ENCODE measurements around the gene SNTG2. TPM values are rescaled to one million over a fixed set of nuclear protein-coding genes. Genes with fewer than 3 reads are reported as not detected.

The SNTG2 gene
- polyA plus RNA-seq, 3 donors: not detected

DNA sequence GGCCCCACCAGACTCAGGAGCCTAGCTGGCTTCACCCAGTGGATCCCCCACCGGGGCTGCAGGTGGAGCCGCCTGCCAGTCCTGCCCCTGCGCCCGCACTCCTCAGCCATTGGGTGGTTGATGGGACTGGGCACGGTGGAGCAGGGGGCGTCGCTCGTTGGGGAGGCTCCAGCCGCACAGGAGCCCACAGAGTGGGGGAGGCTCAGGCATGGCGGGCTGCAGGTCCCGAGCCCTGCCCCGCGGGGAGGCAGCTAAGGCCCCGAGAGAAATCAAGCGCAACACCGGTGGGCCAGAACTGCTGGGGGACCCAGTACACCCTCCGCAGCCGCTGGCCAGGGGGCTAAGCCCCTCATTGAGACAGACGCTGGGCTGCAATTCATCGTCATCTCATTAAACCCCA lies 184.0 kb downstream of the SNTG2 start:
- intact Hi-C loops (cut with micrococcal nuclease): no loop called here
- Mint-ChIP-seq H3K4me3 (no peak overlapping the region), H3K27ac (no peak overlapping the region), H3K36me3 (no peaks in the 10 kb centered on the region), H3K4me1 (no peaks in the 10 kb centered on the region), H3K9me3 (peaks cover 0 to 5% (median 0%) of the 10 kb centered on the region in 7 donors), H3K27me3 (ENCODE audit: low read depth in 3 of 3) (peaks cover 9 to 18% (median 12%) of the 10 kb centered on the region in 3 donors)
- no peak overlapping the region for H2AFZ ChIP-seq (ENCODE audit: insufficient read depth, low read depth, low read length, poor library complexity, severe bottlenecking)
- H3K9me3 ChIP-seq (replicated peaks in 1 of 2; ENCODE audit: control insufficient read depth in 1 of 2, insufficient read depth in 1 of 2, low read length in 2 of 2): no peaks in the 10 kb centered on the region
- 94% methylated on average over 20 of the region's 20 CpGs for WGBS (ENCODE audit: insufficient coverage)
- H3K79me2 ChIP-seq (ENCODE audit: insufficient read depth, low read length): no peaks in the 10 kb centered on the region
- H4K20me1 ChIP-seq (ENCODE audit: insufficient read depth, low read length): no peaks in the 10 kb centered on the region
- DNase-seq: no peak
- no peaks in the 10 kb centered on the region for H3K27me3 ChIP-seq (ENCODE audit: control insufficient read depth in 2 of 2, insufficient read depth in 2 of 2, low read length in 2 of 2)
- H3K27ac ChIP-seq (ENCODE audit: low read depth in 1 of 2, low read length in 2 of 2): no peak overlapping the region
- no peak overlapping the region for H3K4me2 ChIP-seq (replicated peaks; ENCODE audit: extremely low read depth, low read length, poor library complexity, severe bottlenecking)
- H3K4me3 ChIP-seq (replicated peaks in 1 of 3; ENCODE audit: low read depth in 2 of 3, low read length in 3 of 3): no peak overlapping the region
- H3K4me1 ChIP-seq (ENCODE audit: control insufficient read depth in 1 of 2, insufficient read depth in 2 of 2, low read length in 2 of 2): no peaks in the 10 kb centered on the region
- H3K36me3 ChIP-seq (replicated peaks in 1 of 2; ENCODE audit: control insufficient read depth in 1 of 2, insufficient read depth in 2 of 2, low read length in 2 of 2): no peaks in the 10 kb centered on the region
- TF ChIP-seq, protein P1, sequence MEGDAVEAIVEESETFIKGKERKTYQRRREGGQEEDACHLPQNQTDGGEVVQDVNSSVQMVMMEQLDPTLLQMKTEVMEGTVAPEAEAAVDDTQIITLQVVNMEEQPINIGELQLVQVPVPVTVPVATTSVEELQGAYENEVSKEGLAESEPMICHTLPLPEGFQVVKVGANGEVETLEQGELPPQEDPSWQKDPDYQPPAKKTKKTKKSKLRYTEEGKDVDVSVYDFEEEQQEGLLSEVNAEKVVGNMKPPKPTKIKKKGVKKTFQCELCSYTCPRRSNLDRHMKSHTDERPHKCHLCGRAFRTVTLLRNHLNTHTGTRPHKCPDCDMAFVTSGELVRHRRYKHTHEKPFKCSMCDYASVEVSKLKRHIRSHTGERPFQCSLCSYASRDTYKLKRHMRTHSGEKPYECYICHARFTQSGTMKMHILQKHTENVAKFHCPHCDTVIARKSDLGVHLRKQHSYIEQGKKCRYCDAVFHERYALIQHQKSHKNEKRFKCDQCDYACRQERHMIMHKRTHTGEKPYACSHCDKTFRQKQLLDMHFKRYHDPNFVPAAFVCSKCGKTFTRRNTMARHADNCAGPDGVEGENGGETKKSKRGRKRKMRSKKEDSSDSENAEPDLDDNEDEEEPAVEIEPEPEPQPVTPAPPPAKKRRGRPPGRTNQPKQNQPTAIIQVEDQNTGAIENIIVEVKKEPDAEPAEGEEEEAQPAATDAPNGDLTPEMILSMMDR (IDR thresholded peaks at IDR 0.05): no peak
- no peak overlapping the region for H3K9ac ChIP-seq (ENCODE audit: insufficient read depth, low read length, poor library complexity, severe bottlenecking)

DNA sequence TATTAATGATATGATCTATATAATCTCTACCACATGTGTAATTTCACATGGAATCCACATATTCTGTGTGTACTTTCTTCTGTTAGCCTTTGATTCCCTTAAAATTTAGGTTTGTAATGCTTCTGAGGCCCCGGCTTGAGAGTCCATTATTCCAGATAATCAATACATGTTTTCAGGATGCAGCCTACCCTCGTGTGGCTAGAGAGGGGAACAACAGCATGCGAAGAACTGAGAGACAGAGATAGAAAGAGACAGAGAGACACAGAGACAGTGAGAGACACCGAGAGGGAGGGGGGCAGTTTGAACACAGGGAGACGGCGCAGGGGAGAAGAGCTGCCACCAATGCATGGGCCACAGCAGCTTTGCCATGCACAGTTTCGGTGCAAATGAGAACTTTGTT lies 185.4 kb downstream of the SNTG2 start:
- Mint-ChIP-seq H3K36me3 (no peaks in the 10 kb centered on the region), H3K4me3 (no peak overlapping the region), H3K27me3 (ENCODE audit: low read depth in 3 of 3) (peaks cover 9 to 18% (median 12%) of the 10 kb centered on the region in 3 donors), H3K4me1 (no peaks in the 10 kb centered on the region), H3K27ac (no peak overlapping the region), H3K9me3 (peaks cover 0 to 5% (median 0%) of the 10 kb centered on the region in 7 donors)
- Histone ChIP-seq H3K79me2 (ENCODE audit: insufficient read depth, low read length) (no peaks in the 10 kb centered on the region), H4K20me1 (ENCODE audit: insufficient read depth, low read length) (no peaks in the 10 kb centered on the region), H3K36me3 (replicated peaks in 1 of 2; ENCODE audit: control insufficient read depth in 1 of 2, insufficient read depth in 2 of 2, low read length in 2 of 2) (no peaks in the 10 kb centered on the region), H2AFZ (ENCODE audit: insufficient read depth, low read depth, low read length, poor library complexity, severe bottlenecking) (no peak overlapping the region), H3K9me3 (replicated peaks in 1 of 2; ENCODE audit: control insufficient read depth in 1 of 2, insufficient read depth in 1 of 2, low read length in 2 of 2) (no peaks in the 10 kb centered on the region), H3K27ac (ENCODE audit: low read depth in 1 of 2, low read length in 2 of 2) (no peak overlapping the region), H3K4me2 (replicated peaks; ENCODE audit: extremely low read depth, low read length, poor library complexity, severe bottlenecking) (no peak overlapping the region), H3K4me1 (ENCODE audit: control insufficient read depth in 1 of 2, insufficient read depth in 2 of 2, low read length in 2 of 2) (no peaks in the 10 kb centered on the region), H3K4me3 (replicated peaks in 1 of 3; ENCODE audit: low read depth in 2 of 3, low read length in 3 of 3) (no peak overlapping the region), H3K9ac (ENCODE audit: insufficient read depth, low read length, poor library complexity, severe bottlenecking) (no peak overlapping the region), H3K27me3 (ENCODE audit: control insufficient read depth in 2 of 2, insufficient read depth in 2 of 2, low read length in 2 of 2) (no peaks in the 10 kb centered on the region)
- 81% methylated on average over 6 of the region's 7 CpGs for WGBS (ENCODE audit: insufficient coverage)
- TF ChIP-seq, protein P1 (IDR thresholded peaks at IDR 0.05): no peak
- no peak for DNase-seq
- intact Hi-C loops (cut with micrococcal nuclease): no loop called here

Measured in CD14-positive monocyte (primary cell).